KMS-11 (cell line): ENCODE data around the gene KITLG.

Experiments
- H2AFZ ChIP-seq: fragments of 200-600 bp; sonication (generic); 2 replicates; pipeline ENCODE4 v1.6.1; 2016; ENCODE audit warnings: antibody characterized with exemption, mixed run types, low read depth
- H3K27ac ChIP-seq: fragments of 200-600 bp; sonication (generic); 2 replicates; pipeline ENCODE4 v1.6.1; 2016; ENCODE audit warnings: mild to moderate bottlenecking, mixed run types
- H3K27me3 ChIP-seq: fragments of 200-600 bp; sonication (generic); 2 replicates; pipeline ENCODE4 v1.6.1; 2017; ENCODE audit warnings: mild to moderate bottlenecking, low read depth, mixed run types, moderate library complexity; ENCODE audit not compliant: insufficient read depth
- H3K36me3 ChIP-seq: fragments of 200-600 bp; sonication (generic); 2 replicates; pipeline ENCODE4 v1.6.1; 2017; ENCODE audit warnings: mild to moderate bottlenecking, mixed run types; ENCODE audit not compliant: insufficient read depth
- H3K4me1 ChIP-seq: fragments of 200-600 bp; sonication (generic); 2 replicates; pipeline ENCODE4 v1.6.1; 2016; ENCODE audit warnings: mild to moderate bottlenecking, low read depth, mixed run types; ENCODE audit not compliant: poor library complexity, severe bottlenecking
- H3K4me2 ChIP-seq: fragments of 200-600 bp; sonication (generic); 2 replicates; pipeline ENCODE4 v1.7.0; 2016; ENCODE audit warnings: mild to moderate bottlenecking, mixed run types
- H3K4me3 ChIP-seq: fragments of 200-600 bp; sonication (generic); IDR thresholded peaks from 2 replicates; pipeline ENCODE4 v1.6.1; 2017; ENCODE audit warnings: low read depth, low read length, mixed read lengths; ENCODE audit not compliant: insufficient read depth
- H3K79me2 ChIP-seq: fragments of 200-600 bp; sonication (generic); 2 replicates; pipeline ENCODE4 v1.6.1; 2016; ENCODE audit warnings: low read depth, mixed run types; ENCODE audit not compliant: insufficient read depth
- H3K9ac ChIP-seq: fragments of 200-600 bp; sonication (generic); 2 replicates; pipeline ENCODE4 v1.6.1; 2016; ENCODE audit warnings: mild to moderate bottlenecking, mixed run types
- H4K20me1 ChIP-seq: fragments of 200-600 bp; sonication (generic); 2 replicates; pipeline ENCODE4 v1.6.1; 2016; ENCODE audit warnings: mild to moderate bottlenecking, mixed run types; ENCODE audit not compliant: insufficient read depth
- CTCF ChIP-seq: fragments of 200-600 bp; sonication (generic); conservative IDR thresholded peaks from 2 replicates; pipeline ENCODE4 v1.6.1; 2017; ENCODE audit warnings: low read depth, mild to moderate bottlenecking, antibody characterized with exemption, low read length, moderate library complexity, mixed read lengths

KITLG gene

GRCh38 chr12:88453323-88453722 lies 126.9 kb downstream of the KITLG start:
- Histone ChIP-seq H2AFZ (no peak overlapping the region), H3K9ac (no peak overlapping the region), H3K4me2 (no peak overlapping the region), H3K27me3 (no peaks in the 10 kb centered on the region), H4K20me1 (no peaks in the 10 kb centered on the region), H3K36me3 (no peaks in the 10 kb centered on the region), H3K79me2 (no peaks in the 10 kb centered on the region), H3K27ac (no peak overlapping the region), H3K4me3 (no peak overlapping the region), H3K4me1 (no peaks in the 10 kb centered on the region)
- TF ChIP-seq CTCF, result no peak

GRCh38 chr12:88451205-88451604 lies 129.1 kb downstream of the KITLG start:
- Histone ChIP-seq H3K27ac (no peak overlapping the region), H3K4me1 (no peaks in the 10 kb centered on the region), H3K36me3 (no peaks in the 10 kb centered on the region), H3K27me3 (no peaks in the 10 kb centered on the region), H3K4me2 (no peak overlapping the region), H3K9ac (no peak overlapping the region), H3K79me2 (no peaks in the 10 kb centered on the region), H3K4me3 (no peak overlapping the region), H4K20me1 (no peaks in the 10 kb centered on the region), H2AFZ (no peak overlapping the region)
- no peak for TF ChIP-seq CTCF

- H3K4me3 ChIP-seq, result no peak overlapping the region
- no peak for TF ChIP-seq CTCF
- no peak overlapping the region for H2AFZ ChIP-seq
- H3K36me3 ChIP-seq, result no peaks in the 10 kb centered on the region
- H3K4me1 ChIP-seq, result no peaks in the 10 kb centered on the region
- H4K20me1 ChIP-seq, result no peaks in the 10 kb centered on the region
- H3K27me3 ChIP-seq, result no peaks in the 10 kb centered on the region
- H3K79me2 ChIP-seq, result no peaks in the 10 kb centered on the region
- no peak overlapping the region for H3K27ac ChIP-seq
- H3K9ac ChIP-seq, result no peak overlapping the region
- H3K4me2 ChIP-seq, result no peak overlapping the region
Observed at GRCh38 chr12:88450136-88450535, 130.1 kb downstream of the KITLG start.

- H3K79me2 ChIP-seq, result no peaks in the 10 kb centered on the region
- no peaks in the 10 kb centered on the region for H3K36me3 ChIP-seq
- H3K4me1 ChIP-seq, result no peaks in the 10 kb centered on the region
- H3K4me2 ChIP-seq, result no peak overlapping the region
- no peaks in the 10 kb centered on the region for H4K20me1 ChIP-seq
- H2AFZ ChIP-seq, result no peak overlapping the region
- TF ChIP-seq CTCF, result no peak
- H3K27me3 ChIP-seq, result no peaks in the 10 kb centered on the region
- H3K9ac ChIP-seq, result no peak overlapping the region
- H3K27ac ChIP-seq, result no peak overlapping the region
- H3K4me3 ChIP-seq, result no peak overlapping the region
Observed at GRCh38 chr12:88448337-88448915, 131.8 kb downstream of the KITLG start.
